ENCODE results near the gene RGS19.

Gene RGS19

GRCh38 chr20:64080813-64081623 is 1.7 kb upstream of the RGS19 start:
- H3K4me3 ChIP-seq (ENCODE audit: low read length): no peak overlapping the region
- DNase-seq (ENCODE audit: low read depth, low spot score): no peak

GRCh38 chr20:64080013-64080812 is 895 bp upstream of the RGS19 start, which contains the start of gene OPRL1:
OPRL1 (plus strand) TSS chr20:64080082; CDS start chr20:64092721, 12,639 bp downstream.
- H3K4me3 ChIP-seq (ENCODE audit: low read length): peak within 1 kb of the TSS; percentile 77
- no peak for DNase-seq (ENCODE audit: low read depth, low spot score)

GRCh38 chr20:64078934-64079272 is 415 bp downstream of the RGS19 start:
- H3K4me3 ChIP-seq (ENCODE audit: low read length): peak overlapping the region; percentile 77
- no peak for DNase-seq (ENCODE audit: low read depth, low spot score)

- peak; percentile 61 for DNase-seq (ENCODE audit: low read depth, low spot score)
- peak overlapping the region; percentile 77 for H3K4me3 ChIP-seq (ENCODE audit: low read length)
Measured at GRCh38 chr20:64077876-64078551, 1.3 kb downstream of the RGS19 start.

- DNase-seq (ENCODE audit: low read depth, low spot score): no peak
- peak overlapping the region; percentile 77 for H3K4me3 ChIP-seq (ENCODE audit: low read length)
Measured at GRCh38 chr20:64077541-64077875, 1.8 kb downstream of the RGS19 start.

- no peak for DNase-seq (ENCODE audit: low read depth, low spot score)
- no peak overlapping the region for H3K4me3 ChIP-seq (ENCODE audit: low read length)
Measured at GRCh38 chr20:64077094-64077493, 2.2 kb downstream of the RGS19 start.

GRCh38 chr20:64076061-64076997 is 3.0 kb downstream of the RGS19 start:
- DNase-seq (ENCODE audit: low read depth, low spot score): no peak
- H3K4me3 ChIP-seq (ENCODE audit: low read length): no peak overlapping the region

- no peak for DNase-seq (ENCODE audit: low read depth, low spot score)
- no peak overlapping the region for H3K4me3 ChIP-seq (ENCODE audit: low read length)
Measured at GRCh38 chr20:64075556-64075955, 3.8 kb downstream of the RGS19 start.

GRCh38 chr20:64074963-64075362 is 4.4 kb downstream of the RGS19 start:
- H3K4me3 ChIP-seq (ENCODE audit: low read length): no peak overlapping the region
- no peak for DNase-seq (ENCODE audit: low read depth, low spot score)

GRCh38 chr20:64074184-64074789 is 5.0 kb downstream of the RGS19 start:
- no peak overlapping the region for H3K4me3 ChIP-seq (ENCODE audit: low read length)
- DNase-seq (ENCODE audit: low read depth, low spot score): no peak

GRCh38 chr20:64073476-64074183 is 5.7 kb downstream of the RGS19 start:
- DNase-seq (ENCODE audit: low read depth, low spot score): no peak
- H3K4me3 ChIP-seq (ENCODE audit: low read length): no peak overlapping the region

- no peak overlapping the region for H3K4me3 ChIP-seq (ENCODE audit: low read length)
- DNase-seq (ENCODE audit: low read depth, low spot score): no peak
Measured at GRCh38 chr20:64072498-64073063, 6.7 kb downstream of the RGS19 start.

- H3K4me3 ChIP-seq (ENCODE audit: low read length): no peak overlapping the region
- DNase-seq (ENCODE audit: low read depth, low spot score): no peak
Measured at GRCh38 chr20:64071341-64072332, 7.7 kb downstream of the RGS19 start.

GRCh38 chr20:64070244-64070993 is 8.9 kb downstream of the RGS19 start:
- no peak for DNase-seq (ENCODE audit: low read depth, low spot score)
- H3K4me3 ChIP-seq (ENCODE audit: low read length): no peak overlapping the region

- no peak for DNase-seq (ENCODE audit: low read depth, low spot score)
- no peak overlapping the region for H3K4me3 ChIP-seq (ENCODE audit: low read length)
Measured at GRCh38 chr20:64069614-64070243, 9.6 kb downstream of the RGS19 start.
